Measurements from ENCODE around the gene FOXA3.

Gene FOXA3

GRCh38 chr19:45826934-45827333, 37.2 kb upstream of the FOXA3 start:
- no peaks in the 10 kb centered on the region for H3K4me1 ChIP-seq (ENCODE audit: insufficient read depth, low read length)
- ATAC-seq (ENCODE audit: insufficient read depth, low read depth) (no peak), DNase-seq (no peak)
- no peak overlapping the region for H3K4me2 ChIP-seq (ENCODE audit: insufficient read depth, low read length)
- H3K9ac ChIP-seq (ENCODE audit: low read depth, low read length): no peak overlapping the region
- H4K20me1 ChIP-seq (ENCODE audit: insufficient read depth, low read length): peaks cover 2% of the 10 kb centered on the region; the same call in 1 of the 2 replicates
- no peak overlapping the region for H3K4me3 ChIP-seq (ENCODE audit: low read depth in 1 of 2, low read length in 2 of 2)
- no peak overlapping the region for H3K27ac ChIP-seq (ENCODE audit: low read length)
- no peaks in the 10 kb centered on the region for H3K27me3 ChIP-seq (ENCODE audit: insufficient read depth, low read length, poor library complexity)
- no peak overlapping the region for H2AFZ ChIP-seq (ENCODE audit: low read depth, low read length)
- TF ChIP-seq EZH2 (IDR thresholded peaks at IDR 0.05; ENCODE audit: borderline replicate concordance, low read depth, low read length, severe bottlenecking) (no peak), CTCF (IDR thresholded peaks at IDR 0.05; ENCODE audit: borderline replicate concordance, extremely low read depth, low read length, poor library complexity, severe bottlenecking) (no peak)
- H3K9me3 ChIP-seq (ENCODE audit: insufficient read depth, low read length, severe bottlenecking): no peaks in the 10 kb centered on the region
- H3K36me3 ChIP-seq (ENCODE audit: insufficient read depth, low read length): peaks cover 95% of the 10 kb centered on the region
- no peaks in the 10 kb centered on the region for H3K79me2 ChIP-seq (ENCODE audit: insufficient read depth, low read length)

GRCh38 chr19:45827459-45828093, 36.5 kb upstream of the FOXA3 start:
- TF ChIP-seq CTCF (IDR thresholded peaks at IDR 0.05; ENCODE audit: borderline replicate concordance, extremely low read depth, low read length, poor library complexity, severe bottlenecking): no peak
- TF ChIP-seq EZH2 (IDR thresholded peaks at IDR 0.05; ENCODE audit: borderline replicate concordance, low read depth, low read length, severe bottlenecking): no peak
- Histone ChIP-seq H3K4me2 (ENCODE audit: insufficient read depth, low read length) (no peak overlapping the region), H3K27ac (ENCODE audit: low read length) (no peak overlapping the region), H3K27me3 (ENCODE audit: insufficient read depth, low read length, poor library complexity) (no peaks in the 10 kb centered on the region), H4K20me1 (ENCODE audit: insufficient read depth, low read length) (peaks cover 2% of the 10 kb centered on the region; the same call in 1 of the 2 replicates), H2AFZ (ENCODE audit: low read depth, low read length) (no peak overlapping the region), H3K4me1 (ENCODE audit: insufficient read depth, low read length) (no peaks in the 10 kb centered on the region), H3K36me3 (ENCODE audit: insufficient read depth, low read length) (peaks cover 98% of the 10 kb centered on the region), H3K4me3 (ENCODE audit: low read depth in 1 of 2, low read length in 2 of 2) (no peak overlapping the region), H3K9ac (ENCODE audit: low read depth, low read length) (no peak overlapping the region), H3K9me3 (ENCODE audit: insufficient read depth, low read length, severe bottlenecking) (no peaks in the 10 kb centered on the region), H3K79me2 (ENCODE audit: insufficient read depth, low read length) (no peaks in the 10 kb centered on the region)
- DNase-seq (no peak), ATAC-seq (ENCODE audit: insufficient read depth, low read depth) (peak; percentile 30; the same call in 1 of the 3 replicates)

- H3K27me3 ChIP-seq (ENCODE audit: insufficient read depth, low read length, poor library complexity): no peaks in the 10 kb centered on the region
- ATAC-seq (ENCODE audit: insufficient read depth, low read depth) (no peak), DNase-seq (no peak)
- H3K9me3 ChIP-seq (ENCODE audit: insufficient read depth, low read length, severe bottlenecking): no peaks in the 10 kb centered on the region
- no peak overlapping the region for H3K4me3 ChIP-seq (ENCODE audit: low read depth in 1 of 2, low read length in 2 of 2)
- H3K79me2 ChIP-seq (ENCODE audit: insufficient read depth, low read length): no peaks in the 10 kb centered on the region
- no peak overlapping the region for H2AFZ ChIP-seq (ENCODE audit: low read depth, low read length)
- peaks cover 96% of the 10 kb centered on the region for H3K36me3 ChIP-seq (ENCODE audit: insufficient read depth, low read length)
- no peaks in the 10 kb centered on the region for H4K20me1 ChIP-seq (ENCODE audit: insufficient read depth, low read length)
- no peak for TF ChIP-seq EZH2 (IDR thresholded peaks at IDR 0.05; ENCODE audit: borderline replicate concordance, low read depth, low read length, severe bottlenecking)
- TF ChIP-seq CTCF (IDR thresholded peaks at IDR 0.05; ENCODE audit: borderline replicate concordance, extremely low read depth, low read length, poor library complexity, severe bottlenecking): no peak
- no peak overlapping the region for H3K27ac ChIP-seq (ENCODE audit: low read length)
- H3K4me1 ChIP-seq (ENCODE audit: insufficient read depth, low read length): no peaks in the 10 kb centered on the region
- H3K9ac ChIP-seq (ENCODE audit: low read depth, low read length): no peak overlapping the region
- no peak overlapping the region for H3K4me2 ChIP-seq (ENCODE audit: insufficient read depth, low read length)
Observed at GRCh38 chr19:45828523-45828922, 35.6 kb upstream of the FOXA3 start.
